Osteoblast (primary cell): Measurements from ENCODE around the gene MIPEP. TPM values are rescaled to one million over a fixed set of nuclear protein-coding genes. Genes with fewer than 3 reads are reported as not detected.

Source experiments
- DNase-seq: peaks from one replicate; pipeline ENCODE4 v3.0.0; 2011; ENCODE audit warnings: low spot score, mixed read lengths; ENCODE audit not compliant: insufficient read length; ENCODE audit errors: missing footprints
- H2AFZ ChIP-seq: 2 replicates; pipeline ENCODE4 v1.6.0; 2011; ENCODE audit warnings: mild to moderate bottlenecking, low read length
- H3K27ac ChIP-seq: 2 replicates; pipeline ENCODE4 v1.5.1; 2011; ENCODE audit warnings: mild to moderate bottlenecking, low read depth, low read length, moderate library complexity
- H3K27me3 ChIP-seq: 2 replicates; pipeline ENCODE4 v1.6.0; 2012; ENCODE audit warnings: mild to moderate bottlenecking, control low read depth, inconsistent platforms, low read length, moderate library complexity; ENCODE audit not compliant: insufficient read depth
- H3K36me3 ChIP-seq: 2 replicates; pipeline ENCODE4 v1.5.1; 2011; ENCODE audit warnings: mild to moderate bottlenecking, low read length, control low read depth, moderate library complexity; ENCODE audit not compliant: insufficient read depth
- H3K4me1 ChIP-seq: 2 replicates; pipeline ENCODE4 v1.5.1; 2011; ENCODE audit warnings: mild to moderate bottlenecking, low read length, control low read depth, moderate library complexity; ENCODE audit not compliant: insufficient read depth
- H3K4me2 ChIP-seq: 2 replicates; pipeline ENCODE4 v1.6.0; 2011; ENCODE audit warnings: mild to moderate bottlenecking, low read length; ENCODE audit not compliant: insufficient read depth
- H3K4me3 ChIP-seq: fragments of 200-600 bp; sonication (generic); 3 replicates; pipeline ENCODE4 v1.5.1; 2012; ENCODE audit warnings: mild to moderate bottlenecking, low read length, inconsistent platforms; ENCODE audit not compliant: insufficient read depth
- H3K79me2 ChIP-seq: 2 replicates; pipeline ENCODE4 v1.6.0; 2012; ENCODE audit warnings: mild to moderate bottlenecking, low read length, control low read depth, inconsistent platforms; ENCODE audit not compliant: insufficient read depth
- H3K9me3 ChIP-seq: 2 replicates; pipeline ENCODE4 v1.5.1; 2011; ENCODE audit warnings: low read depth, low read length, control low read depth
- H4K20me1 ChIP-seq: 2 replicates; pipeline ENCODE4 v1.6.0; 2012; ENCODE audit warnings: mild to moderate bottlenecking, low read length, control low read depth; ENCODE audit not compliant: insufficient read depth
- total RNA-seq: library from RNA; depleted of rRNA; stranded (reverse); fragments of >200 nt; gene quantifications from 2 replicates; pipeline ENCODE4 v1.2.3, GENCODE V29; 2012
- TF ChIP-seq, protein P1 (sequence below): IDR thresholded peaks from 2 replicates; pipeline ENCODE4 v1.5.1; 2011; ENCODE audit warnings: mild to moderate bottlenecking, low read depth, low read length, moderate library complexity; ENCODE audit errors: extremely low read depth

The MIPEP gene
- total RNA-seq, 1 donor = 29.3 TPM

DNA sequence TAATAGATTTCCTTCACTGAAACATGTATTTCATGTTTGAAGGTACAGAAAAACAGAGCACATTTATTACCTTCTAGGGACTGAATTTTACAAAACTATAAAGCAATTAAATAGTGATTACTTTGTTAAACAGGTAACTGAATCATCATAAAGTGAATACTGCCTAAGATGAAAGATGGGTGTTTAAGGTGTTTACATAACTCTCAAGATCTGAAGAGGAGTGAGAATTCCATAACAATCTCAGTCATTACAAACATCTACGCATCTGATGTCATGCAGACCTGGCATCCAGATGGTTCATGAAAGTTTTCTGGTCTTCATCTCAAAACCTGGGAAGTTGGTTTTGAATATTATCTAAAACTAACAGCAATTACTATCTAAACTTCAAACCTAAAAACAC, 80.4 kb downstream of the MIPEP start:
- Histone ChIP-seq H3K9me3 (no peaks in the 10 kb centered on the region), H3K79me2 (no peaks in the 10 kb centered on the region), H4K20me1 (no peaks in the 10 kb centered on the region), H2AFZ (no peak overlapping the region), H3K27ac (no peak overlapping the region), H3K4me3 (no peak overlapping the region), H3K27me3 (no peaks in the 10 kb centered on the region), H3K4me1 (peaks cover 2% of the 10 kb centered on the region), H3K4me2 (no peak overlapping the region), H3K36me3 (peaks cover 4% of the 10 kb centered on the region)
- TF ChIP-seq, protein P1, sequence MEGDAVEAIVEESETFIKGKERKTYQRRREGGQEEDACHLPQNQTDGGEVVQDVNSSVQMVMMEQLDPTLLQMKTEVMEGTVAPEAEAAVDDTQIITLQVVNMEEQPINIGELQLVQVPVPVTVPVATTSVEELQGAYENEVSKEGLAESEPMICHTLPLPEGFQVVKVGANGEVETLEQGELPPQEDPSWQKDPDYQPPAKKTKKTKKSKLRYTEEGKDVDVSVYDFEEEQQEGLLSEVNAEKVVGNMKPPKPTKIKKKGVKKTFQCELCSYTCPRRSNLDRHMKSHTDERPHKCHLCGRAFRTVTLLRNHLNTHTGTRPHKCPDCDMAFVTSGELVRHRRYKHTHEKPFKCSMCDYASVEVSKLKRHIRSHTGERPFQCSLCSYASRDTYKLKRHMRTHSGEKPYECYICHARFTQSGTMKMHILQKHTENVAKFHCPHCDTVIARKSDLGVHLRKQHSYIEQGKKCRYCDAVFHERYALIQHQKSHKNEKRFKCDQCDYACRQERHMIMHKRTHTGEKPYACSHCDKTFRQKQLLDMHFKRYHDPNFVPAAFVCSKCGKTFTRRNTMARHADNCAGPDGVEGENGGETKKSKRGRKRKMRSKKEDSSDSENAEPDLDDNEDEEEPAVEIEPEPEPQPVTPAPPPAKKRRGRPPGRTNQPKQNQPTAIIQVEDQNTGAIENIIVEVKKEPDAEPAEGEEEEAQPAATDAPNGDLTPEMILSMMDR = no peak
- DNase-seq = no peak

- Histone ChIP-seq H3K27ac (no peak overlapping the region), H3K4me3 (no peak overlapping the region), H3K4me1 (peaks cover 2% of the 10 kb centered on the region), H3K27me3 (no peaks in the 10 kb centered on the region), H3K36me3 (peaks cover 4% of the 10 kb centered on the region), H4K20me1 (no peaks in the 10 kb centered on the region), H3K4me2 (no peak overlapping the region), H2AFZ (no peak overlapping the region), H3K79me2 (no peaks in the 10 kb centered on the region), H3K9me3 (no peaks in the 10 kb centered on the region)
- TF ChIP-seq, protein P1 = no peak
- no peak for DNase-seq
Observed at GRCh38 chr13:23806874-23807526, 82.2 kb downstream of the MIPEP start.

GRCh38 chr13:23805821-23806220, 83.4 kb downstream of the MIPEP start:
- Histone ChIP-seq H3K9me3 (no peaks in the 10 kb centered on the region), H2AFZ (no peak overlapping the region), H3K27ac (no peak overlapping the region), H3K36me3 (peaks cover 4% of the 10 kb centered on the region), H3K79me2 (no peaks in the 10 kb centered on the region), H3K27me3 (no peaks in the 10 kb centered on the region), H4K20me1 (no peaks in the 10 kb centered on the region), H3K4me2 (no peak overlapping the region), H3K4me1 (peaks cover 2% of the 10 kb centered on the region), H3K4me3 (no peak overlapping the region)
- TF ChIP-seq, protein P1 = no peak
- no peak for DNase-seq

- H3K36me3 ChIP-seq = peaks cover 4% of the 10 kb centered on the region
- no peaks in the 10 kb centered on the region for H3K9me3 ChIP-seq
- no peaks in the 10 kb centered on the region for H3K79me2 ChIP-seq
- peaks cover 2% of the 10 kb centered on the region for H3K4me1 ChIP-seq
- H3K4me3 ChIP-seq = no peak overlapping the region
- no peak overlapping the region for H2AFZ ChIP-seq
- TF ChIP-seq, protein P1 = no peak
- no peak for DNase-seq
- H3K27ac ChIP-seq = no peak overlapping the region
- H3K27me3 ChIP-seq = no peaks in the 10 kb centered on the region
- H4K20me1 ChIP-seq = no peaks in the 10 kb centered on the region
- no peak overlapping the region for H3K4me2 ChIP-seq
Observed at GRCh38 chr13:23805122-23805521, 84.1 kb downstream of the MIPEP start.
